Left ventricle myocardium inferior (tissue), 1 donor: ENCODE results near the gene NDUFV1. TPM values are rescaled to one million over a fixed set of nuclear protein-coding genes. Genes with fewer than 3 reads are reported as not detected.
A peak's percentile ranks its signal among the peaks of the same experiment; 100 is the strongest.
"Not testable (repeated sequence)": the region's sequence is repeated elsewhere in the genome, so short reads cannot be mapped to it uniquely, and the experiment has no call there.

ENCODE experiments used
- DNase-seq: peaks from one replicate; pipeline ENCODE4 v3.0.0-alpha.2; 2020
- H3K27ac ChIP-seq: fragments of 200-600 bp; replicated peaks from 2 replicates; pipeline ENCODE4 v1.8.0; 2021
- H3K27me3 ChIP-seq: fragments of 200-600 bp; 2 replicates; pipeline ENCODE4 v1.8.0; 2021; ENCODE audit warnings: low read depth
- H3K36me3 ChIP-seq: fragments of 200-600 bp; 2 replicates; pipeline ENCODE4 v1.8.0; 2021
- H3K4me1 ChIP-seq: fragments of 200-600 bp; 2 replicates; pipeline ENCODE4 v1.8.0; 2021
- H3K4me3 ChIP-seq: fragments of 200-600 bp; 2 replicates; pipeline ENCODE4 v1.8.0; 2021; ENCODE audit warnings: mild to moderate bottlenecking, moderate library complexity
- H3K9me3 ChIP-seq: fragments of 200-600 bp; replicated peaks from 2 replicates; pipeline ENCODE4 v1.8.0; 2021
- CTCF ChIP-seq: fragments of 200-600 bp; IDR thresholded peaks from 2 replicates; pipeline ENCODE4 v1.8.0; 2021; ENCODE audit warnings: antibody characterized with exemption, mild to moderate bottlenecking, borderline replicate concordance
- intact Hi-C: fragments of 100-400 bp; cut with micrococcal nuclease; formaldehyde crosslinking; loops from one replicate; pipeline ENCODE4 v1.11.0; 2022
- total RNA-seq: library from RNA; stranded (reverse); fragmentation: NEBNext Ultra II Directional; extraction: Animal tissue kit (Norgen Biotek cat#: 25700); gene quantifications from one replicate; pipeline ENCODE4 v1.2.1, GENCODE V29; 2021
- donor health status: DM: no; HTN: yes; CAD: no; lungs with severe emphysema.

Gene NDUFV1
- total RNA-seq, 1 donor from 2014 or later, result 640 TPM

- H3K27me3 ChIP-seq, H3K27ac ChIP-seq, H3K9me3 ChIP-seq, H3K4me1 ChIP-seq, H3K36me3 ChIP-seq, intact Hi-C loops, H3K4me3 ChIP-seq, DNase-seq: not testable (repeated sequence)
Measured at GRCh38 chr11:67621928-67622327, 15.2 kb downstream of the NDUFV1 start.

- H3K36me3 ChIP-seq, intact Hi-C loops, DNase-seq, H3K9me3 ChIP-seq, H3K4me3 ChIP-seq, H3K4me1 ChIP-seq, H3K27me3 ChIP-seq: not testable (repeated sequence)
- H3K27ac ChIP-seq, result peak overlapping the region; percentile 52
Measured at GRCh38 chr11:67622905-67623304, 16.2 kb downstream of the NDUFV1 start.

- H3K27me3 ChIP-seq, H3K36me3 ChIP-seq, intact Hi-C loops, H3K9me3 ChIP-seq, H3K4me3 ChIP-seq, DNase-seq, H3K27ac ChIP-seq: not testable (repeated sequence)
- H3K4me1 ChIP-seq, result peaks cover 12% of the 10 kb centered on the region
Measured at GRCh38 chr11:67623795-67624194, 17.1 kb downstream of the NDUFV1 start.

- H3K36me3 ChIP-seq, intact Hi-C loops, H3K9me3 ChIP-seq, DNase-seq, H3K27ac ChIP-seq, H3K4me3 ChIP-seq, H3K27me3 ChIP-seq: not testable (repeated sequence)
- H3K4me1 ChIP-seq, result peaks cover 31% of the 10 kb centered on the region
Measured at GRCh38 chr11:67626131-67626833, 19.5 kb downstream of the NDUFV1 start.

GRCh38 chr11:67626970-67627369 is 20.2 kb downstream of the NDUFV1 start:
- Histone ChIP-seq H3K9me3 (no peaks in the 10 kb centered on the region), H3K27ac (peak overlapping the region; percentile 99), H3K27me3 (no peaks in the 10 kb centered on the region), H3K36me3 (no peaks in the 10 kb centered on the region), H3K4me1 (peaks cover 38% of the 10 kb centered on the region), H3K4me3 (no peak overlapping the region)
- intact Hi-C loops, result no loop called here
- DNase-seq, result no peak
- no peak for TF ChIP-seq CTCF

GRCh38 chr11:67627441-67627811 is 20.7 kb downstream of the NDUFV1 start:
- Histone ChIP-seq H3K27ac (peak overlapping the region; percentile 99), H3K9me3 (no peaks in the 10 kb centered on the region), H3K27me3 (no peaks in the 10 kb centered on the region), H3K4me3 (no peak overlapping the region), H3K36me3 (no peaks in the 10 kb centered on the region), H3K4me1 (peaks cover 42% of the 10 kb centered on the region)
- no peak for TF ChIP-seq CTCF
- no peak for DNase-seq
- intact Hi-C loops, result no loop called here

- intact Hi-C loops, result no loop called here
- Histone ChIP-seq H3K27ac (peak overlapping the region; percentile 99), H3K9me3 (no peaks in the 10 kb centered on the region), H3K4me3 (peak overlapping the region; percentile 74), H3K4me1 (peaks cover 45% of the 10 kb centered on the region), H3K27me3 (no peaks in the 10 kb centered on the region), H3K36me3 (no peaks in the 10 kb centered on the region)
- DNase-seq, result no peak
- TF ChIP-seq CTCF, result no peak
Measured at GRCh38 chr11:67627812-67628624, 21.3 kb downstream of the NDUFV1 start.
